Calu3 (cell line): ENCODE data around the gene CYB5D1. TPM values are rescaled to one million over a fixed set of nuclear protein-coding genes. Genes with fewer than 3 reads are reported as not detected.

Experiments
- BruUV-seq: library from RNA; stranded (reverse); fragments of 400-500 nt; replicated peaks from 2 replicates; lab custom pipeline; 2021; lab: Mats Ljungman, UMichigan
- CTCF ChIA-PET: fragments of 300-600 bp; sonication (Branson Sonifier 250); formaldehyde crosslinking; loops from one replicate; lab custom pipeline; 2022; ENCODE audit warnings: antibody characterized with exemption; lab: Charles Lee
- DNase-seq: peaks from one replicate; pipeline ENCODE4 v3.0.0; 2022
- H3K27ac Mint-ChIP-seq: one replicate; pipeline ENCODE4 v1.8.0; 2022; ENCODE audit warnings: mixed read lengths; ENCODE audit not compliant: unreplicated experiment
- H3K27me3 Mint-ChIP-seq: one replicate; pipeline ENCODE4 v1.8.0; 2022; ENCODE audit warnings: mixed read lengths; ENCODE audit not compliant: unreplicated experiment
- H3K36me3 Mint-ChIP-seq: one replicate; pipeline ENCODE4 v1.8.0; 2022; ENCODE audit warnings: mild to moderate bottlenecking, moderate library complexity, mixed read lengths; ENCODE audit not compliant: insufficient read depth, unreplicated experiment
- H3K4me1 Mint-ChIP-seq: one replicate; pipeline ENCODE4 v1.8.0; 2022; ENCODE audit warnings: mild to moderate bottlenecking, low read depth, mixed read lengths; ENCODE audit not compliant: unreplicated experiment
- H3K4me3 Mint-ChIP-seq: one replicate; pipeline ENCODE4 v1.8.0; 2022; ENCODE audit warnings: mild to moderate bottlenecking, low read depth, moderate library complexity, mixed read lengths; ENCODE audit not compliant: unreplicated experiment
- H3K9me3 Mint-ChIP-seq: one replicate; pipeline ENCODE4 v1.8.0; 2022; ENCODE audit warnings: low read depth, mixed read lengths; ENCODE audit not compliant: unreplicated experiment
- CTCF ChIP-seq: fragments of 200-600 bp; IDR thresholded peaks from one replicate; pipeline ENCODE4 v1.8.0; 2022; ENCODE audit warnings: antibody characterized with exemption; ENCODE audit not compliant: unreplicated experiment
- intact Hi-C: fragments of 100-400 bp; cut with micrococcal nuclease; formaldehyde crosslinking; loops from one replicate; pipeline ENCODE4 v1.10.0; 2022; ENCODE audit not compliant: unreplicated experiment
- total RNA-seq: library from RNA; stranded (reverse); gene quantifications from 2 replicates; pipeline ENCODE4 v1.2.3, GENCODE V29; 2022

Gene CYB5D1
- total RNA-seq, 1 experiment from 2014 or later: 8.0 TPM

- Mint-ChIP-seq H3K36me3 (peaks cover 68% of the 10 kb centered on the region), H3K4me3 (no peak overlapping the region), H3K27me3 (no peaks in the 10 kb centered on the region), H3K4me1 (no peaks in the 10 kb centered on the region), H3K27ac (no peak overlapping the region), H3K9me3 (no peaks in the 10 kb centered on the region)
- CTCF ChIA-PET: no interaction called here
- no peak for DNase-seq
- no peak for TF ChIP-seq CTCF
- intact Hi-C loops: loop anchor here (10.0 kb wide), 1 partner anchor 105 kb away; no protein-coding TSS in a partner anchor
- TSS peak; percentile 1 for BruUV-seq
These were observed 7.9 kb upstream of the CYB5D1 start for GRCh38 chr17:7849751-7850504.

GRCh38 chr17:7850701-7851437 lies 6.9 kb upstream of the CYB5D1 start:
- no peak overlapping the region for H3K27ac Mint-ChIP-seq

GRCh38 chr17:7851438-7852261 lies 6.2 kb upstream of the CYB5D1 start:
- no peak overlapping the region for H3K4me3 Mint-ChIP-seq
- H3K4me1 Mint-ChIP-seq: no peaks in the 10 kb centered on the region
- TF ChIP-seq CTCF: peak; percentile 67
- CTCF ChIA-PET: no interaction called here
- H3K36me3 Mint-ChIP-seq: peaks cover 56% of the 10 kb centered on the region
- H3K9me3 Mint-ChIP-seq: no peaks in the 10 kb centered on the region
- DNase-seq: peak; percentile 35
- no TSS peak for BruUV-seq
- H3K27ac Mint-ChIP-seq: no peak overlapping the region
- no peaks in the 10 kb centered on the region for H3K27me3 Mint-ChIP-seq
- intact Hi-C loops: loop anchor here (10.0 kb wide), 1 partner anchor 107 kb away; no protein-coding TSS in a partner anchor

More at GRCh38 chr17:7850701-7851437, 6.9 kb upstream of the CYB5D1 start:
- no TSS peak for BruUV-seq
- H3K4me3 Mint-ChIP-seq: no peak overlapping the region
- no peaks in the 10 kb centered on the region for H3K4me1 Mint-ChIP-seq
- no peaks in the 10 kb centered on the region for H3K9me3 Mint-ChIP-seq
- CTCF ChIA-PET: no interaction called here
- no peaks in the 10 kb centered on the region for H3K27me3 Mint-ChIP-seq
- intact Hi-C loops: loop anchor here (10.0 kb wide), 1 partner anchor 106 kb away; no protein-coding TSS in a partner anchor
- H3K36me3 Mint-ChIP-seq: peaks cover 58% of the 10 kb centered on the region
- no peak for DNase-seq
- TF ChIP-seq CTCF: no peak

- H3K36me3 Mint-ChIP-seq: peaks cover 50% of the 10 kb centered on the region
- no peaks in the 10 kb centered on the region for H3K4me1 Mint-ChIP-seq
- intact Hi-C loops: loop anchor here (10.0 kb wide), 1 partner anchor 107 kb away; no protein-coding TSS in a partner anchor
- no peaks in the 10 kb centered on the region for H3K9me3 Mint-ChIP-seq
- H3K27me3 Mint-ChIP-seq: no peaks in the 10 kb centered on the region
- DNase-seq: no peak
- no peak overlapping the region for H3K4me3 Mint-ChIP-seq
- no peak overlapping the region for H3K27ac Mint-ChIP-seq
- CTCF ChIA-PET: no interaction called here
- no peak for TF ChIP-seq CTCF
- no TSS peak for BruUV-seq
These were observed 5.5 kb upstream of the CYB5D1 start for GRCh38 chr17:7852262-7852670.
